ENCODE results near the gene RNF13.
A peak's percentile ranks its signal among the peaks of the same experiment; 100 is the strongest.

RNF13 gene

GRCh38 chr3:149983628-149984027 is 170.6 kb downstream of the RNF13 start:
- intact Hi-C loops (cut with DNase I; ENCODE audit: low total_unique reads), result no loop called here
- TF ChIP-seq, protein P1, sequence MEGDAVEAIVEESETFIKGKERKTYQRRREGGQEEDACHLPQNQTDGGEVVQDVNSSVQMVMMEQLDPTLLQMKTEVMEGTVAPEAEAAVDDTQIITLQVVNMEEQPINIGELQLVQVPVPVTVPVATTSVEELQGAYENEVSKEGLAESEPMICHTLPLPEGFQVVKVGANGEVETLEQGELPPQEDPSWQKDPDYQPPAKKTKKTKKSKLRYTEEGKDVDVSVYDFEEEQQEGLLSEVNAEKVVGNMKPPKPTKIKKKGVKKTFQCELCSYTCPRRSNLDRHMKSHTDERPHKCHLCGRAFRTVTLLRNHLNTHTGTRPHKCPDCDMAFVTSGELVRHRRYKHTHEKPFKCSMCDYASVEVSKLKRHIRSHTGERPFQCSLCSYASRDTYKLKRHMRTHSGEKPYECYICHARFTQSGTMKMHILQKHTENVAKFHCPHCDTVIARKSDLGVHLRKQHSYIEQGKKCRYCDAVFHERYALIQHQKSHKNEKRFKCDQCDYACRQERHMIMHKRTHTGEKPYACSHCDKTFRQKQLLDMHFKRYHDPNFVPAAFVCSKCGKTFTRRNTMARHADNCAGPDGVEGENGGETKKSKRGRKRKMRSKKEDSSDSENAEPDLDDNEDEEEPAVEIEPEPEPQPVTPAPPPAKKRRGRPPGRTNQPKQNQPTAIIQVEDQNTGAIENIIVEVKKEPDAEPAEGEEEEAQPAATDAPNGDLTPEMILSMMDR (IDR thresholded peaks at IDR 0.05), result no peak

GRCh38 chr3:149989307-149989706 is 176.3 kb downstream of the RNF13 start:
- TF ChIP-seq, protein P1 (IDR thresholded peaks at IDR 0.05), result no peak
- H3K9me3 ChIP-seq, result peaks cover 0 to 9% (median 4%) of the 10 kb centered on the region in 3 donors
- H3K27ac ChIP-seq, result peak overlapping the region in 1 of 2 donors; percentile 9
- H3K27me3 ChIP-seq, result no peaks in the 10 kb centered on the region
- H3K36me3 ChIP-seq, result no peaks in the 10 kb centered on the region
- peaks cover 0 to 30% (median 7%) of the 10 kb centered on the region in 4 donors for H3K4me1 ChIP-seq
- no peak for DNase-seq
- no peak overlapping the region for H3K4me3 ChIP-seq
- intact Hi-C loops (cut with DNase I; ENCODE audit: low total_unique reads), result no loop called here

More at GRCh38 chr3:149983628-149984027, 170.6 kb downstream of the RNF13 start:
- Histone ChIP-seq H3K36me3 (no peaks in the 10 kb centered on the region), H3K27me3 (no peaks in the 10 kb centered on the region), H3K9me3 (no peaks in the 10 kb centered on the region), H3K27ac (no peak overlapping the region), H3K4me3 (no peak overlapping the region), H3K4me1 (no peaks in the 10 kb centered on the region)
- DNase-seq, result no peak

GRCh38 chr3:149990423-149990948 is 177.5 kb downstream of the RNF13 start:
- no peak for DNase-seq

GRCh38 chr3:149992416-149993058 is 179.5 kb downstream of the RNF13 start:
- intact Hi-C loops (cut with DNase I; ENCODE audit: low total_unique reads), result no loop called here

More at GRCh38 chr3:149990423-149990948, 177.5 kb downstream of the RNF13 start:
- peaks cover 0 to 16% (median 7%) of the 10 kb centered on the region in 3 donors for H3K9me3 ChIP-seq
- H3K27me3 ChIP-seq, result no peaks in the 10 kb centered on the region
- H3K4me3 ChIP-seq, result no peak overlapping the region
- intact Hi-C loops (cut with DNase I; ENCODE audit: low total_unique reads), result no loop called here
- H3K36me3 ChIP-seq, result no peaks in the 10 kb centered on the region
- peaks cover 0 to 30% (median 7%) of the 10 kb centered on the region in 4 donors for H3K4me1 ChIP-seq
- peak overlapping the region; percentile 11 to 36 for H3K27ac ChIP-seq
- TF ChIP-seq, protein P1 (IDR thresholded peaks at IDR 0.05), result no peak

DNA sequence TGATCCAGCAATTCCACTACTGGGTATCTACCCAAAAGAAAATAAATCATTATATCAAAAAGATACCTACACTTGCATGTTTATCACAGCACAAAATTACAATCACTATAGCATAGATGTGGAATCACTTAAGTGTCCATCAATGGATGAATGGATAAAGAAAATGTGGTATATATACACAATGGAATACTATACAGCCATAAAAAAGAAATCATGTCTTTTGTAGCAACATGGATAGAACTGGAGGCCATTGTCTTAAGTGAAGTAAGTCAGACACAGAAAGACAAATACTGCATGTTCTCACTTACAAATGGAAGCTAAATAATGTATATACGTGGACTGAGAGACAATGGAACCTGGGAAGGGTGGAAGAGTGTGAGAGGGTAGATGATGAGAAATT is 185.9 kb downstream of the RNF13 start:
- H3K9me3 ChIP-seq, result peaks cover 0 to 14% (median 5%) of the 10 kb centered on the region in 3 donors
- no peak overlapping the region for H3K4me3 ChIP-seq
- intact Hi-C loops (cut with DNase I; ENCODE audit: low total_unique reads), result no loop called here
- H3K4me1 ChIP-seq, result no peaks in the 10 kb centered on the region
- H3K36me3 ChIP-seq, result no peaks in the 10 kb centered on the region
- no peak for DNase-seq
- TF ChIP-seq, protein P1 (IDR thresholded peaks at IDR 0.05), result no peak
- no peaks in the 10 kb centered on the region for H3K27me3 ChIP-seq
- H3K27ac ChIP-seq, result no peak overlapping the region

More at GRCh38 chr3:149992416-149993058, 179.5 kb downstream of the RNF13 start:
- no peaks in the 10 kb centered on the region for H3K27me3 ChIP-seq
- H3K4me1 ChIP-seq, result peaks cover 0 to 30% (median 7%) of the 10 kb centered on the region in 4 donors
- DNase-seq, result no peak
- no peak overlapping the region for H3K27ac ChIP-seq
- no peak overlapping the region for H3K4me3 ChIP-seq
- TF ChIP-seq, protein P1 (IDR thresholded peaks at IDR 0.05), result no peak
- H3K9me3 ChIP-seq, result peaks cover 0 to 16% (median 7%) of the 10 kb centered on the region in 3 donors
- no peaks in the 10 kb centered on the region for H3K36me3 ChIP-seq

All from tibial artery (tissue), 4 donors.